Ovary (tissue), 10 donors: ENCODE measurements around the gene PRG2. TPM values are rescaled to one million over a fixed set of nuclear protein-coding genes. Genes with fewer than 3 reads are reported as not detected.

Source experiments
- DNase-seq, 5 donors: peaks; one replicate each; pipeline ENCODE4 v3.0.0-alpha.2; 2019 to 2020
- H3K27ac ChIP-seq, 2 donors: fragments of 200-600 bp; one replicate each; pipeline versions ENCODE4 v1.5.1 to v1.8.0; 2019 to 2022
- H3K27me3 ChIP-seq: fragments of 200-600 bp; one replicate; pipeline ENCODE4 v1.8.0; 2022
- H3K36me3 ChIP-seq: fragments of 200-600 bp; sonication (generic); one replicate; pipeline ENCODE4 v1.5.1; 2019
- H3K4me1 ChIP-seq: one replicate; pipeline ENCODE4 v1.8.1; 2013; ENCODE audit warnings: mild to moderate bottlenecking, moderate library complexity; ENCODE audit not compliant: insufficient read depth
- H3K4me3 ChIP-seq: fragments of 200-600 bp; sonication (generic); one replicate; pipeline ENCODE4 v1.5.1; 2017
- H3K9me3 ChIP-seq, 2 donors: fragments of 200-600 bp in 1 of 2; sonication (generic) in 1 of 2; one replicate each; pipeline versions ENCODE4 v1.5.1 to v1.8.1; 2013 to 2019; ENCODE audit warnings: mild to moderate bottlenecking in 1 of 2, moderate library complexity in 1 of 2
- CTCF ChIP-seq, 3 donors: fragments of 450-650 bp in 2 of 3; fragments of 200-600 bp in 1 of 3; IDR thresholded peaks; one replicate each; pipeline versions ENCODE4 v1.5.1 to v1.8.0; 2016 to 2022; ENCODE audit warnings: antibody characterized with exemption in 3 of 3, mild to moderate bottlenecking in 1 of 3
- EP300 ChIP-seq: sonication (generic); formaldehyde crosslinking; IDR thresholded peaks from one replicate; pipeline ENCODE4 v1.6.1; 2017; ENCODE audit warnings: antibody characterized with exemption
- POLR2A ChIP-seq: fragments of 450-650 bp; IDR thresholded peaks from one replicate; pipeline ENCODE4 v1.6.1; 2017; ENCODE audit warnings: antibody characterized with exemption, mild to moderate bottlenecking, moderate library complexity
- WGBS, 3 donors: extraction: QIAGEN DNeasy Blood & Tissue Kit in 1 of 3; methylation state at CpG; one replicate each; pipeline versions ENCODE4 v1.1.5 to v1.1.7; 2013 to 2017; 5-methylcytosine and 5-hydroxymethylcytosine counted together
- intact Hi-C, 4 donors: fragments of 100-400 bp; cut with DNase I; formaldehyde crosslinking; loops; one replicate each; pipeline versions ENCODE4 v1.11.0 to v1.15.1; 2022 to 2023
- long read RNA-seq, 3 donors: library from polyadenylated mRNA in 2 of 3; unstranded in 2 of 3; transcript quantifications; one replicate each; pipeline ENCODE4 v2.0.0 and lab custom pipeline, GENCODE V29; 2021 to 2026
- polyA plus RNA-seq, 2 donors: library from polyadenylated mRNA; stranded (reverse); fragments of 200-250 nt in 1 of 2; fragments of 350-450 nt in 1 of 2; fragmentation: Illumina TruSeq in 1 of 2; extraction: RNeasy Lipid Tissue Mini Kit (QIAGEN cat#74804) in 1 of 2; gene quantifications; one replicate each; pipeline ENCODE4 v1.2.3, GENCODE V29; 2013 to 2014
- total RNA-seq, 7 donors: library from RNA; depleted of rRNA in 2 of 7; stranded (reverse); fragments of >200 nt in 2 of 7; fragmentation: NEBNext Ultra II Directional in 3 of 7; extraction: Animal tissue kit (Norgen Biotek cat#: 25700) in 3 of 7; gene quantifications; one replicate each; pipeline versions ENCODE4 v1.1.0 to v1.2.4, GENCODE V29; 2016 to 2023
- donor health status: DM: no; HTN: no; CAD: no; lungs with moderate emphysema.
- donor health status: DM: no; HTN: no; CAD: no.
- donor health status: Bipolar disorder and iron deficiency.
- donor health status: DM: yes; HTN: yes; CAD: no.
- donor health status: DM: no; HTN: no; CAD: no.
- donor health status: DM: yes; HTN: yes; CAD: no.

PRG2 gene, protein sequence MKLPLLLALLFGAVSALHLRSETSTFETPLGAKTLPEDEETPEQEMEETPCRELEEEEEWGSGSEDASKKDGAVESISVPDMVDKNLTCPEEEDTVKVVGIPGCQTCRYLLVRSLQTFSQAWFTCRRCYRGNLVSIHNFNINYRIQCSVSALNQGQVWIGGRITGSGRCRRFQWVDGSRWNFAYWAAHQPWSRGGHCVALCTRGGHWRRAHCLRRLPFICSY
- total RNA-seq (not detected), polyA plus RNA-seq (under 1 TPM in 1 of 2 donors, not detected in 1; 0.15 TPM)
- long read RNA-seq, donor 1: 0 reads
- long read RNA-seq, donor 2, partial matches to known transcripts: 0 of 2 reads
- long read RNA-seq, donor 2, other reads (novel, unspliced or antisense): 0 of 2 reads
- long read RNA-seq, donor 3: 0 reads

DNA sequence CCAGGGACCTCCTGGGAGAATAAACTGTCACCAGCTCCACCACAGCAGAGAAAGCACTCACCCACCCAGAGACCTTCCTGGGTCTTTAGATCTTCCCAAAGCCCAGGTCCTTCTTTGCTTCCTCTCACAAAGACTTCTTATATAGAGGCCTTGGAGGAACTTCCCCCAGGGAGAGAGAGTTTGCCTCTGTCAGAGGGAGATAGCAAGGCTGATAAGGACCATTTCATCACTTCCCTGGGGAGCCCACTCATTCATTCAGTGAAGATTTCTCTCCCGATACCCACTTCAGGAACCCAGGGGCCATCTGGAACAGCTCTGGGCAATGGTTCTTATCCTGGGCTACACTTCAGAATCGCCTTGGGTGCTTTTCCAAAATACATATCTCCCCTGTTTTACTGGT, at the start of gene PRG2:
Gene PRG2 (minus strand): TSS at position 116 of the 400 bp plus-strand sequence. CDS start 706 bp downstream, outside the sequence.
- DNase-seq: no peak
- Histone ChIP-seq H3K4me3 (no peak within 1 kb of the TSS), H3K4me1 (no peaks in the 10 kb centered on the region), H3K9me3 (no peaks in the 10 kb centered on the region), H3K27me3 (no peaks in the 10 kb centered on the region), H3K27ac (no peak within 1 kb of the TSS), H3K36me3 (no peaks in the 10 kb centered on the region)
- TF ChIP-seq CTCF (IDR thresholded peaks at IDR 0.05): no peak
- no peak for TF ChIP-seq EP300
- TF ChIP-seq POLR2A: no peak
- 64 to 84% (median 65%) methylated on average over 2 of the region's 2 CpGs for WGBS, 3 donors
- intact Hi-C loops: no loop called here

GRCh38 chr11:57439786-57440185, 49.3 kb upstream of the PRG2 start:
- TF ChIP-seq EP300 (no peak), CTCF (IDR thresholded peaks at IDR 0.05) (no peak), POLR2A (no peak)
- intact Hi-C loops: no loop called here
- Histone ChIP-seq H3K27ac (no peak overlapping the region), H3K27me3 (no peaks in the 10 kb centered on the region), H3K4me3 (no peak overlapping the region), H3K36me3 (no peaks in the 10 kb centered on the region), H3K9me3 (no peaks in the 10 kb centered on the region), H3K4me1 (no peaks in the 10 kb centered on the region)
- no peak for DNase-seq
- WGBS, 3 donors: 71 to 75% (median 74%) methylated on average over 6 of the region's 6 CpGs

DNA sequence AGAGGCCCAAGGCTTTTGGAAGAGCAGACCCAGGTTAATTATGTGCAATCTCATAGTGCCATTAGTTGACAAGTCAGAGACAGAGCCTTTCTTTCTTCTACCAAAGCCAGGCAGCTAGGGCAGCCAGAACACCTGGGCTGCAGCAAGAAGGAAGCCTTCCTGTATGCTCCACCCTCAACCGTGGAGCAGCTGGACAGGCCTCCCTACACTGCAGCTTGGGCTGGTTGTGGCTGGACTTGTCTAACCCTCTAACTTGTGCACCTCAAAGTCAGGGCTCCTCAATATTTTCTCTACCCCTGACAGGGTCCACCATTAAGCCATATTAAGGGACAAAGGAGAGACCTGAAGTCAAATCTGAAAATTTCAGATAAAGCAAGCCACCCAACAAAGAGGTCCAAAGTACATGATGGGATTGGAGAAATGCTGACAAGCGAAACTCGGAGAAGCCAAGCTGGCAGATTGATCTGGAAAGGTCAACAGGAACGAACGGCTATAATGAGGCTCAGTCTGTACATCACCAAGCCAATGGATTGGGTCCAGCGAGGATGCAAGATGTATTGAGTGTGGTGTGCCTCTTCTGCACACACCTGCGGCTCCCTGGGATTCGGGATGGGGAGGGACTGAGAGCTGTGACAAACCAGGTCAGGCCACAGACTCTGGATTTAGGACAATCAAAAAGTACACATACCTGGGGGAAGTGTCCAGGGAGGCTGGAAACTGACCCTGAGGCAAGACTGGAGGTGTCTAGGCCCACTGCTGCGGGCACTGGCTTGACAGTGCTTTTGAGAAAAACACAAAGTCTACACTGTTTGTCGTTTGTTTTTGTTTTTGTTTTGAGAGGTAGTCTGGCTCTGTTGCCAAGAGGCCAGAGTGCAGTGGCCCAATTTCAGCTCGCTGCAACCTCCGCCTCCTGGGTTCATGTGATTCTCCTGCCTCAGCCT, 48.2 kb upstream of the PRG2 start:
- intact Hi-C loops: no loop called here
- Histone ChIP-seq H3K4me3 (no peak overlapping the region), H3K36me3 (no peaks in the 10 kb centered on the region), H3K27ac (no peak overlapping the region), H3K4me1 (no peaks in the 10 kb centered on the region), H3K27me3 (no peaks in the 10 kb centered on the region), H3K9me3 (no peaks in the 10 kb centered on the region)
- TF ChIP-seq CTCF (IDR thresholded peaks at IDR 0.05) (no peak), EP300 (no peak), POLR2A (no peak)
- DNase-seq: no peak
- 84 to 87% (median 86%) methylated on average over 12 of the region's 12 CpGs for WGBS, 3 donors

GRCh38 chr11:57436031-57436430, 45.6 kb upstream of the PRG2 start:
- H3K27ac ChIP-seq: no peak overlapping the region
- H3K36me3 ChIP-seq: no peaks in the 10 kb centered on the region
- WGBS, 3 donors: 83 to 90% (median 85%) methylated on average over 7 of the region's 7 CpGs
- H3K4me1 ChIP-seq: no peaks in the 10 kb centered on the region
- H3K4me3 ChIP-seq: no peak overlapping the region
- no peaks in the 10 kb centered on the region for H3K27me3 ChIP-seq
- TF ChIP-seq CTCF (IDR thresholded peaks at IDR 0.05): no peak
- no peak for TF ChIP-seq EP300
- TF ChIP-seq POLR2A: no peak
- intact Hi-C loops: no loop called here
- H3K9me3 ChIP-seq: no peaks in the 10 kb centered on the region
- no peak for DNase-seq
